Measurements from ENCODE around the gene URB2.

The URB2 gene

DNA sequence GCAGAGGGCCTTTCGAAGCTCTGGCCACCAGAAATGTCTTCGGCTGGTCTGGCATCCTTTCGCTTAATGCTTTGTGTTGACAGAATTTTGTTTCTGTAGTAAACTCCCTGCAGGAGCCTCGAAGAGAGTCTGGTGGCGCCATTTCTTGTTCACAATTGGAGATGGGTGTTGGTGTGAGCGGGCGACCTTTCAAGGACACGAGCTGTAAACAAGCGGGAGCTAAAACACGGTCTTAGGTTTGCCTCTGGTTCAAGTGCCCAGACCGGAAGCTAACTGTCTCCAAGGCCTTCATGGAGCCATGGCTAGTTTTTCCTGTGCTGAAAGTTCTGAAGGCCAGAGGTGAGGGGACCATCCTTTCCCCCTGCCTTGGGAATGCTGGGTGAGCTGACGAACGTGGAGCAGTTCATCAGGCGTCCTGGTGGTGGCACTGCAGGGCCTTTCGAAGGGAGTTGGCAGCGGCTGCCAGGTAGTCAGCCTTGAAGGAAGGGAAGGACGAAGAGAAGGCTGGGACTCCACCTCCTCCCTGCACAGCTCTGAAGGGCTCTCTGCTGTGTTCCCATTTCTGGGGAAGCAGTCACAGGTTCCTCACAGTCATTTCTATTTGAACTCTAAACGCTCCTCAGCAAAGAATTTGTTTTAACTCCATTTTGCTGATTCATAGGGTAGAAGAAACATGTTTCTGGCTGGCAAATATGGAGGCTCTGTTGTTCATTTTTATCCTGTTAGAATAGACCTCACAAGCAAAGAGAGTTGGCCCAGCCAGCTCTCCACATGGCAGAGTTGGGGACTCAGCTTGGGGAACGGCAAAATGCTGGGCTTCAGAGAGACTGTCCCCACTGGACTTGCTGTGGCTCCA, 35.2 kb downstream of the URB2 start:
- no peak overlapping the region for H3K4me2 ChIP-seq (ENCODE audit: low read depth, low read length)
- H3K9ac ChIP-seq (ENCODE audit: low read length) = no peak overlapping the region
- no peaks in the 10 kb centered on the region for H3K9me2 ChIP-seq (replicated peaks; ENCODE audit: insufficient read depth, low read length)
- DNase-seq = peak; percentile 53
- TF ChIP-seq, protein P1, sequence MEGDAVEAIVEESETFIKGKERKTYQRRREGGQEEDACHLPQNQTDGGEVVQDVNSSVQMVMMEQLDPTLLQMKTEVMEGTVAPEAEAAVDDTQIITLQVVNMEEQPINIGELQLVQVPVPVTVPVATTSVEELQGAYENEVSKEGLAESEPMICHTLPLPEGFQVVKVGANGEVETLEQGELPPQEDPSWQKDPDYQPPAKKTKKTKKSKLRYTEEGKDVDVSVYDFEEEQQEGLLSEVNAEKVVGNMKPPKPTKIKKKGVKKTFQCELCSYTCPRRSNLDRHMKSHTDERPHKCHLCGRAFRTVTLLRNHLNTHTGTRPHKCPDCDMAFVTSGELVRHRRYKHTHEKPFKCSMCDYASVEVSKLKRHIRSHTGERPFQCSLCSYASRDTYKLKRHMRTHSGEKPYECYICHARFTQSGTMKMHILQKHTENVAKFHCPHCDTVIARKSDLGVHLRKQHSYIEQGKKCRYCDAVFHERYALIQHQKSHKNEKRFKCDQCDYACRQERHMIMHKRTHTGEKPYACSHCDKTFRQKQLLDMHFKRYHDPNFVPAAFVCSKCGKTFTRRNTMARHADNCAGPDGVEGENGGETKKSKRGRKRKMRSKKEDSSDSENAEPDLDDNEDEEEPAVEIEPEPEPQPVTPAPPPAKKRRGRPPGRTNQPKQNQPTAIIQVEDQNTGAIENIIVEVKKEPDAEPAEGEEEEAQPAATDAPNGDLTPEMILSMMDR (IDR thresholded peaks at IDR 0.05; ENCODE audit: low read length) = peak; percentile 92
- TF ChIP-seq EZH2 (optimal IDR thresholded peaks at IDR 0.05; ENCODE audit: low read depth, low read length) = no peak
- H3F3A ChIP-seq (ENCODE audit: insufficient read depth, low read length) = no peaks in the 10 kb centered on the region
- H4K20me1 ChIP-seq (ENCODE audit: insufficient read depth, low read length) = no peaks in the 10 kb centered on the region
- peaks cover 6% of the 10 kb centered on the region; the same call in 1 of the 2 replicates for H3K36me3 ChIP-seq (replicated peaks; ENCODE audit: insufficient read depth, low read length)
- H3K79me2 ChIP-seq (ENCODE audit: low read length) = no peaks in the 10 kb centered on the region; the same call in 1 of the 2 replicates
- no peak overlapping the region for H2AFZ ChIP-seq (ENCODE audit: low read length)
- no peaks in the 10 kb centered on the region for H3K27me3 ChIP-seq (replicated peaks; ENCODE audit: insufficient read depth, low read length)
- no peak overlapping the region for H3K27ac ChIP-seq (ENCODE audit: low read length)
- H3K9me3 ChIP-seq (replicated peaks; ENCODE audit: insufficient read depth, low read length) = no peaks in the 10 kb centered on the region
- H3K4me3 ChIP-seq (ENCODE audit: low read length) = no peak overlapping the region
- no peaks in the 10 kb centered on the region for H3K4me1 ChIP-seq (ENCODE audit: low read length)

DNA sequence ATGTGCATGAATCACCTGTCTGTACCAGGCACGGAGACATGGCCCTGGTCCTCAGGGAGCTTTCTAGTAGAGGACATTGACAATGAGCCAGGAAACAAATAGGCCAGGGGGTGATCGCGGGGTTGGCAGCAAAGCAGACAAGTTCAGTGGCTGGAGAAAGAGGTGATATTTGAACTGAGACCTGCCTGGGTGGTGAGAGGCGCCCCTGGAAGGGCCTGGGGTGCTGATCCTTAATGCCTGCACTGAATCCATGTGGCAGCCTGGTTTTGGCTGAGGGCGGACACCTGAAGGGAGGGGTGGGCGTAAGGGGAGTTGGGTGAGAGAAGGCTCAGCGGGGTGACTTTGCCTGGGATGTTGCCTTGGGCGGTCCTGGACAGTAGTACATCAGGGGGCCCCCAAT, 35.9 kb downstream of the URB2 start:
- Histone ChIP-seq H4K20me1 (ENCODE audit: insufficient read depth, low read length) (no peaks in the 10 kb centered on the region), H3K79me2 (ENCODE audit: low read length) (no peaks in the 10 kb centered on the region; the same call in 1 of the 2 replicates), H3K27ac (ENCODE audit: low read length) (no peak overlapping the region), H3K9me2 (replicated peaks; ENCODE audit: insufficient read depth, low read length) (no peaks in the 10 kb centered on the region), H3K4me1 (ENCODE audit: low read length) (no peaks in the 10 kb centered on the region), H2AFZ (ENCODE audit: low read length) (no peak overlapping the region), H3K9me3 (replicated peaks; ENCODE audit: insufficient read depth, low read length) (no peaks in the 10 kb centered on the region), H3K4me3 (ENCODE audit: low read length) (no peak overlapping the region), H3F3A (ENCODE audit: insufficient read depth, low read length) (no peaks in the 10 kb centered on the region), H3K4me2 (ENCODE audit: low read depth, low read length) (no peak overlapping the region), H3K27me3 (replicated peaks; ENCODE audit: insufficient read depth, low read length) (no peaks in the 10 kb centered on the region), H3K36me3 (replicated peaks; ENCODE audit: insufficient read depth, low read length) (peaks cover 6% of the 10 kb centered on the region; the same call in 1 of the 2 replicates), H3K9ac (ENCODE audit: low read length) (no peak overlapping the region)
- no peak for TF ChIP-seq EZH2phosphoT487 (IDR thresholded peaks at IDR 0.05; ENCODE audit: low read length)
- TF ChIP-seq, protein P1 (IDR thresholded peaks at IDR 0.05; ENCODE audit: low read length) = no peak
- TF ChIP-seq EZH2 (optimal IDR thresholded peaks at IDR 0.05; ENCODE audit: low read depth, low read length) = no peak
- no peak for DNase-seq

DNA sequence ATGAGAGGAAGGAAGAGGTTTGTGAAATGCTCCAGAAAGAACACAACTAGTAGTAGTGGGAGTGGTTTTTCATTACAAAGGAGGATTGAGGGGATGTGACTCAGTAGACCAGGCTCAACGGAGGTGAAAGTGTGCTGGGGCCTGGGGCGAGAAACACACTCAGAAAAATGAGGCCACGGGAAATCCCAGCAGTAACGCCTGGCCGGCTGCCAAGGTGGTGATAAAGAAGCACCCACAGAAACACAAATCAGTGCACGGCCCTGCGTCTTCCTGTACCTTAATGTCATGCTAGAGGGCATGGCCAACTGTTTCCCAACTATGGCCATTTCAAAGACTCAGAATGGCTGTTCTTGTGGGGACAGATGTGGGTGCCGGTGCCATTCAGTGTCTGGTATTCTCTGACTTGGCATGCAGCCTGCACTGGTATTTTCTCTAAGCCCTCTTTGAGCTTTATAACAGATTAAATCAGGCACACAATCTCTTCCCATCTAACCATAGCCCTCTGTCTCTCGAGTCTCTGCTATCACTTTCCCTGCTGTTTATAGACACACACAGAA, 38.2 kb downstream of the URB2 start:
- Histone ChIP-seq H3K27ac (ENCODE audit: low read length) (no peak overlapping the region), H3K27me3 (replicated peaks; ENCODE audit: insufficient read depth, low read length) (no peaks in the 10 kb centered on the region), H4K20me1 (ENCODE audit: insufficient read depth, low read length) (no peaks in the 10 kb centered on the region), H3K79me2 (ENCODE audit: low read length) (no peaks in the 10 kb centered on the region), H2AFZ (ENCODE audit: low read length) (no peak overlapping the region), H3F3A (ENCODE audit: insufficient read depth, low read length) (no peaks in the 10 kb centered on the region), H3K4me2 (ENCODE audit: low read depth, low read length) (no peak overlapping the region), H3K9ac (ENCODE audit: low read length) (no peak overlapping the region), H3K36me3 (replicated peaks; ENCODE audit: insufficient read depth, low read length) (peaks cover 2% of the 10 kb centered on the region; the same call in 1 of the 2 replicates), H3K4me1 (ENCODE audit: low read length) (no peaks in the 10 kb centered on the region), H3K9me2 (replicated peaks; ENCODE audit: insufficient read depth, low read length) (no peaks in the 10 kb centered on the region), H3K4me3 (ENCODE audit: low read length) (no peak overlapping the region), H3K9me3 (replicated peaks; ENCODE audit: insufficient read depth, low read length) (no peaks in the 10 kb centered on the region)
- no peak for TF ChIP-seq EZH2phosphoT487 (IDR thresholded peaks at IDR 0.05; ENCODE audit: low read length)
- TF ChIP-seq EZH2 (optimal IDR thresholded peaks at IDR 0.05; ENCODE audit: low read depth, low read length) = no peak
- TF ChIP-seq, protein P1 (IDR thresholded peaks at IDR 0.05; ENCODE audit: low read length) = no peak
- no peak for DNase-seq

All from MM.1S (cell line).